ENCODE data around the gene LGI1. TPM values are rescaled to one million over a fixed set of nuclear protein-coding genes. Genes with fewer than 3 reads are reported as not detected.
"Not testable (repeated sequence)": the region's sequence is repeated elsewhere in the genome, so short reads cannot be mapped to it uniquely, and the experiment has no call there.

The LGI1 gene
- total and polyA plus RNA-seq, 9 of the 15 experiments (the other 6 are each of a cell fraction or from before 2014, with no cell fraction given): not detected

DNA sequence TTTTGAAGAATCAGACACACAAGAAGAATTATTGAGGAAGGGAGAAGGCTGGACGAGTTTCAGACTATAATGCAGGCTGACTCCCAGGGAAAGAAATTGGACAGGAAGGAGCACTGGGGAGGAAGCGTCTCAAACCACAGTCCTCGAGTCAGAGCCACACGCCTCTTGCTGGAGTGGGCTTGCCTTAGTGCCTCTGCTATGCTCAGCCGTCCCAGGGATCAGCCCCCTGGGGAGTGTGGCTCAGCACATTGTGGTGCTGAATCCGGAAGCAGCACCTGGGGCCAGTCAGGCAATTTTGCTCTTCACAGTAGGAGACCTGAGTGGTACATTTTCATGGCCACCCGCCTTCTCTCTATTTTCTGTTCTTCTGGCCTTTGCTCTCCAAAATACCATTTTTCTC is 68.6 kb downstream of the LGI1 start (continued):
- TF ChIP-seq, protein P1, sequence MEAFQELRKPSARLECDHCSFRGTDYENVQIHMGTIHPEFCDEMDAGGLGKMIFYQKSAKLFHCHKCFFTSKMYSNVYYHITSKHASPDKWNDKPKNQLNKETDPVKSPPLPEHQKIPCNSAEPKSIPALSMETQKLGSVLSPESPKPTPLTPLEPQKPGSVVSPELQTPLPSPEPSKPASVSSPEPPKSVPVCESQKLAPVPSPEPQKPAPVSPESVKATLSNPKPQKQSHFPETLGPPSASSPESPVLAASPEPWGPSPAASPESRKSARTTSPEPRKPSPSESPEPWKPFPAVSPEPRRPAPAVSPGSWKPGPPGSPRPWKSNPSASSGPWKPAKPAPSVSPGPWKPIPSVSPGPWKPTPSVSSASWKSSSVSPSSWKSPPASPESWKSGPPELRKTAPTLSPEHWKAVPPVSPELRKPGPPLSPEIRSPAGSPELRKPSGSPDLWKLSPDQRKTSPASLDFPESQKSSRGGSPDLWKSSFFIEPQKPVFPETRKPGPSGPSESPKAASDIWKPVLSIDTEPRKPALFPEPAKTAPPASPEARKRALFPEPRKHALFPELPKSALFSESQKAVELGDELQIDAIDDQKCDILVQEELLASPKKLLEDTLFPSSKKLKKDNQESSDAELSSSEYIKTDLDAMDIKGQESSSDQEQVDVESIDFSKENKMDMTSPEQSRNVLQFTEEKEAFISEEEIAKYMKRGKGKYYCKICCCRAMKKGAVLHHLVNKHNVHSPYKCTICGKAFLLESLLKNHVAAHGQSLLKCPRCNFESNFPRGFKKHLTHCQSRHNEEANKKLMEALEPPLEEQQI (IDR thresholded peaks at IDR 0.05): no peak
- TF ChIP-seq EGR1 (conservative IDR thresholded peaks at IDR 0.05) (no peak), GABPB1 (CRISPR knock-in tag; IDR thresholded peaks at IDR 0.05) (no peak), IFI16 (CRISPR knock-in tag; IDR thresholded peaks at IDR 0.05) (no peak), HCFC1 (IDR thresholded peaks at IDR 0.05; ENCODE audit: low read depth, low read length) (no peak)

DNA sequence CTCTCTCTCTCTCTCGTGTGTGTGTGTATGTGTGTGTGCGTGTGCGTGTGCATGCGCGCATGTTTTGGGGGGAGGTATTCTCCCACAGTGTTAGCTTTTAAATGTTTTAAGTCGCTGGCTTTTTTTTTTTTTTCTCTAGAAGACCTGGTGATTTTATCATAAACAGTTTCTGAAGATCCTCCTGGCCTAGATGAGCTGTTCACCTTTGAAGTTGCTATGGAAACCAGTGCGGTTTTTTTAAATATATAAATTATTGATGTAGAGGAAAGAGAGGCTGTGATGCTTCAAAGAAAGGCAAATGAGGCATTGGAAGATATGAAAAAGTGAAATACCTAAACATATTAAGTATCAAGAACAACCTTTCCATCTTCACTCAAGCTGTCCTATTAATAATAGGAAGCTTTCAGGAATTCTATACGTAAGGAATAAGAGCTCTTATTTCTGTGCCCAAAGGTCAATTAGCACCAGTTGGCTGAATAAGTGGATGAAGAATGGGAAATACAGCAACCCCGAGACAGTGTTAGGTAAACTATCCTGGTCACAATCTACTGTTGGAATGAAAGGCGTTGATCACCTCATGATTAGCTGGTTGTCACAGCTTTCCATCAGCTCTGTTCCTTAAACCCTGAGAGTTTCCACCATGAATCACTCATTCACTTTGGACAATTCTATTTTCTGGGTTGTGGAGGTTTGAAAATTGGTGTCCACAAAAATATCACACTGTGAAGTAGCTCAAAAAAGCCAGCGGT is 69.5 kb downstream of the LGI1 start:
- H3K36me3 ChIP-seq (ENCODE audit: control insufficient read depth, insufficient read depth, low read length): no peaks in the 10 kb centered on the region
- POLR2A ChIA-PET: interaction anchor here (0.5 kb wide), 1 partner anchor 77 kb away, joined by 3 read pairs; no protein-coding TSS in a partner anchor
- no peak overlapping the region for H3K9ac ChIP-seq (ENCODE audit: insufficient read depth in 1 of 2, low read depth in 2 of 2, low read length in 2 of 2)
- H3K4me2 ChIP-seq (ENCODE audit: insufficient read depth, low read length): no peak overlapping the region
- in situ Hi-C loops (cut with MboI) (no loop called here), intact Hi-C loops (cut with micrococcal nuclease) (loop anchor here (10.0 kb wide), 2 partner anchors 98 to 488 kb away; no protein-coding TSS in a partner anchor)
- H3K27ac ChIP-seq (ENCODE audit: extremely low read depth, low read depth, low read length): no peak overlapping the region
- WGBS (ENCODE audit: insufficient coverage, low coverage, missing lambda C conversion rate): 30% methylated on average over 8 of the region's 11 CpGs
- H3K4me1 ChIP-seq (replicated peaks in 1 of 2; ENCODE audit: control insufficient read depth in 2 of 2, insufficient read depth in 2 of 2, low read length in 2 of 2): no peaks in the 10 kb centered on the region
- CTCF ChIA-PET (ENCODE audit: low intra/inter-chr PET ratio): no interaction called here
- DNase-seq (ENCODE audit: extremely low read depth in 1 of 4, low spot score in 3 of 4): no peak
- H4K20me1 ChIP-seq (replicated peaks; ENCODE audit: control insufficient read depth, insufficient read depth, low read length): no peaks in the 10 kb centered on the region
- no TSS peak for BruUV-seq (replicated peaks)
- no peak for ATAC-seq
- H3K9me3 ChIP-seq (replicated peaks; ENCODE audit: control insufficient read depth, insufficient read depth, low read depth, low read length): no peaks in the 10 kb centered on the region
- H3K9me1 ChIP-seq (ENCODE audit: control insufficient read depth, insufficient read depth, low read length): no peaks in the 10 kb centered on the region
- no peaks in the 10 kb centered on the region for H3K27me3 ChIP-seq (ENCODE audit: control insufficient read depth in 2 of 2, insufficient read depth in 2 of 2, low read length in 2 of 2)
- no peak overlapping the region for H3K4me3 ChIP-seq
- no peak overlapping the region for H2AFZ ChIP-seq (ENCODE audit: low read depth, low read length)
- TF ChIP-seq RFX1 (IDR thresholded peaks at IDR 0.05): 0 out of 2 replicates have a peak, but pooled peaks have one; percentile 19
- TF ChIP-seq SIX5 (IDR thresholded peaks at IDR 0.05; ENCODE audit: borderline replicate concordance in 1 of 2, insufficient read depth in 1 of 2, low read depth in 1 of 2, low read length in 2 of 2): no peak
- TF ChIP-seq SLC30A9 (CRISPR knock-in tag; IDR thresholded peaks at IDR 0.05): no peak
- TF ChIP-seq KAT2B (IDR thresholded peaks at IDR 0.05; ENCODE audit: low read depth, low read length): no peak
- H3K79me2 ChIP-seq (ENCODE audit: control insufficient read depth, insufficient read depth, low read length): no peaks in the 10 kb centered on the region
- FAIRE-seq: no peak

GRCh38 chr10:93831065-93831464 is 73.3 kb downstream of the LGI1 start:
- H3K4me1 ChIP-seq (replicated peaks in 1 of 2; ENCODE audit: control insufficient read depth in 2 of 2, insufficient read depth in 2 of 2, low read length in 2 of 2); H3K9ac ChIP-seq (ENCODE audit: insufficient read depth in 1 of 2, low read depth in 2 of 2, low read length in 2 of 2); H3K79me2 ChIP-seq (ENCODE audit: control insufficient read depth, insufficient read depth, low read length); H4K20me1 ChIP-seq (replicated peaks; ENCODE audit: control insufficient read depth, insufficient read depth, low read length); H3K4me3 ChIP-seq; POLR2A ChIA-PET; H2AFZ ChIP-seq (ENCODE audit: low read depth, low read length); H3K27ac ChIP-seq (ENCODE audit: extremely low read depth, low read depth, low read length); FAIRE-seq; intact Hi-C loops (cut with micrococcal nuclease); H3K27me3 ChIP-seq (ENCODE audit: control insufficient read depth in 2 of 2, insufficient read depth in 2 of 2, low read length in 2 of 2); H3K9me1 ChIP-seq (ENCODE audit: control insufficient read depth, insufficient read depth, low read length); H3K36me3 ChIP-seq (ENCODE audit: control insufficient read depth, insufficient read depth, low read length); H3K9me3 ChIP-seq (replicated peaks; ENCODE audit: control insufficient read depth, insufficient read depth, low read depth, low read length); H3K4me2 ChIP-seq (ENCODE audit: insufficient read depth, low read length); BruUV-seq (replicated peaks); ATAC-seq; in situ Hi-C loops (cut with MboI); CTCF ChIA-PET (ENCODE audit: low intra/inter-chr PET ratio); DNase-seq (ENCODE audit: extremely low read depth in 1 of 4, low spot score in 3 of 4): not testable (repeated sequence)
- 0% methylated on average over 1 of the region's 1 CpG for WGBS (ENCODE audit: insufficient coverage, low coverage, missing lambda C conversion rate)

All from K562 (cell line).